ENCODE data around the gene GABRG1.

The GABRG1 gene
- total RNA-seq, result 0 to 0.07 (median 0) reads per million in 3 experiments

DNA sequence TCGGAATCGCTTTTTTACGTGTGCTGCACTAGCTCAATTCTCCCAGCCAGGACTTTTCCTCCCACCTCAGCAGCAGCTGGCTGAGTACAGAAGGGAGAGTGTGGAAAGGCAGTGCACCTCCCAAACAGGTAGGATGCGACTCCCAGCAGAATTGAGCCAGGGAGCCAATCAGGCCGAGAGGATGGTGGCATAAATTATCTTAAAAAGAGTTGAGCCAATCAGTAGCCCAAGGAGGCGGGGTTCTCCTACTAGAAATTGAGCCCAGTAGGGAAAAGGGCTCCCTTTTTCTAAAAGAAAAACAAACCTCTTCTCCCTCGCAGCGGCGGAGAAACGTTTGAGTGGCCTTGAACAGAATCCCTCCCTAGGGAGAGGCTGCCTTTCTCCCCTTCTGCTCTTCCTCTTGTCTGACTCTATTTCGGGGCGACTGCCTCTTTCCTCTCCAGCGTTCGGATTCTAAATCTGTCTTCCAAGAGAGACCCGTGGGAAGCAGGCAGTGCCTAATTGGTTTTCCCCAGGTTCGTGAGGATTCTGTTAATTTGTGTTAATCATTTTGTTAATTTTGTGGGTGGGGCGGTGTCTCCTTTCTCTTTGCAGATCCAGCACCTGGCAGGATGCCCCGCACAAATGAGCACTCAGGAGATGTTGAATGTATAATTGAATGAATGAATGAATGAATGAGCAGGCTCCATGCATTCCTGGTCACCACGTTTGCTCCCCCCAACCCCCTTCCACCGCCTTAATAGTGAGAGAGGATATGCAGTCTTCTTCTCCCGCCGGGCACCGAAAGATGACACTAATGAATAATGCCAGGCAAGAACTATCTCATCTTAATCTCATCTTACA is at the start of gene GABRG1:
Gene GABRG1 (minus strand): TSS at position 142 of the 843 bp plus-strand sequence. CDS start 141 bp downstream, at position 1.
- no peak for DNase-seq

- no peak for DNase-seq
Measured at GRCh38 chr4:46146993-46147392, 23.1 kb upstream of the GABRG1 start.

DNA sequence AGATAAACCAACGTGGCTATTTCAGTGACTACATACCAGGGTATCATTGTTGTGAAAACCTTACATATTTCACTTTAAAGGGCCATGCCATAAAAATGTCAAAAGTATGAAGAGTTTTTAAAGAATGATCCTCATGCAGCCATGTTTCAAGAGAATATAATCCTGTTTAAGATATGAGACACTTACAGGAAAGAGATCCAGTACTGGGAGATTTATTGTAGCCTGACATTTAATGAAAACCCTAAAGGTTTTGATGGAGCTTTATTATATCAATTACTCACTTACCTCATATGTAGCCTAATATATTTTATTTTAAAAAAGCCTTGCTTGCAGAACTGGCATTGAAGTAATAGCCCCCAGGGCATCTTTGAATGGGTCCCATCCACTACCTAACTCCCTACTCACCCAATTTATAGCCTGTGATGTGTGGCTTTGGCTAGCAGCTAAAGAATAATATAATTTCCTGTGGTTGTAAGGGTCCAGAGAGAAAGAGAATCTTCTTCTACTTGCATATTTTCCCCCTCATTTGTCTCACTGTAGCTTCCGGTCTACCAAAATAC is 7.7 kb upstream of the GABRG1 start:
- no peak for DNase-seq

GRCh38 chr4:46124773-46125413 is 1.0 kb upstream of the GABRG1 start:
- no peak for DNase-seq

GRCh38 chr4:46081674-46082073 is 42.2 kb downstream of the GABRG1 start:
- DNase-seq, result no peak

DNA sequence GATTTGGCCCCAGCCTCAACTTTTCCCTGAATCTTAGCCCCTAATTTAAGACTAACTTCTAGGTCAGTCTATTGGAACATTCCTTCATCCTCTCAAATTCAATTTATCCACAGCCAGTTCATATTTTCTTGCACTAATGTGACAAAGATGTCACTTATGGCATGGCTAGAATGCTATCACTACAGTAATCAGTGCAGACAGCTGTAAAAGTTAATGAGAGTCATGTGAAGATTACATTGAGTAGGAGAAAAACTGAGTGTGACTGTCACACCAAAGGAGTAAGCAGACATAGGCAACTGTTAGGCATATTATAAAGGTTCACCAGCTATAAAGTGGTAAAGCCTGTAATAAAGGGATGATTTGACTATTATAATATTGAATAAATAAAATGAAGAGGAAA is 42.6 kb downstream of the GABRG1 start:
- DNase-seq, result no peak

DNA sequence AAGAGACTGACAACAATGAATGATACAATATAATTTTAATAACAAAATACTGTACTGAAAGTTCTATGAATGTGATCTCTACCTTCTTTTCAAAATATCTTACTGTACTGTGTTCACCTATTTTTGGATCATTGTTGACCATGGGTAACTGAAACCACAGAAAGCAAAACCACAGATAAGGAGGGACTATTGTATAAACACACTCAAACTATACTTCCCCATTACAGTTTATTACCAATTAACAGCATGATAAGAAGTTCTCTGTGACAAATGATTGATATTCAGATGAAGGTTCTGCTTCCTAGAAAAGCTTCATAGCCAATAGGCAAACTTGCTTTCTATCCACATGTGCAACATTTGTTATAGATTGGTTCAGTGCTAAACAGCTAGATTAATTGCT is 50.1 kb downstream of the GABRG1 start:
- DNase-seq, result no peak

- DNase-seq, result no peak
Measured at GRCh38 chr4:46051392-46051791, 72.5 kb downstream of the GABRG1 start.

DNA sequence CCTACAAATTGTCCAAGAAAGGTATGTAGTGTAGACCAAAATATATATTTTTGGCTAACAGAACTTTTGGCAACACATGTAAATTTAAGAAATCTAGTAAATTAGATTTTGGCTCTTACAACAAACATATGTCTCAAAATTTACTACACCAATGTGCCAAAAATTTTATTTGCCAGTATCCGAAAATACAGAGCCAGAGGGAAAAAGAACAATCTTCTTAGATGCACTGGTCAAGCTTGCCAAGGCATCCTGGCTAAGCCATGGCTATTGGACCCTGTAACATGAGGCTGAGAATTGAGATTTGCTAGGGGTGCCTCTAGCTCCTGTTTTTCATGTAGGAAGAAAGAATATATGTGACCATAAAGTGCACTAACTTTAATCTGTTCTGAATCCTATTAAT is 91.8 kb downstream of the GABRG1 start:
- no peak for DNase-seq

DNA sequence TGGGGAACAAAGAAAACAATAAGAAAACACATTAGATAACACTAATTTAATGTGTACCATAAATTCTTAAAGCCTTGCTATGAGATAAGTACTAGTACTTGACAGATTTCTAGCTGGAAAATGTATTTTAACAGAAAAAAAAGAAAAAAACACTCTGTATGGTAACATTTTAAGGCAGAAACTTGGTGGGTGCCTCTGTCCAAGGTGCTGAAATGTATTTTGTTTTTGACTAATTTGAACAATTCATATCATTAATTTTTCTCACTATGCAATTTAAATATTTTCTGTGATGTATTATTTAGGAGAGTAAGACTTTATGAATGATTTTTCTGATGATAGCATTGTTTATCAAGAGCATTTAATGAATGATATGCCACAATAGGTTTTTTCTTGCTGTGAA is 107.5 kb downstream of the GABRG1 start:
- DNase-seq, result no peak

DNA sequence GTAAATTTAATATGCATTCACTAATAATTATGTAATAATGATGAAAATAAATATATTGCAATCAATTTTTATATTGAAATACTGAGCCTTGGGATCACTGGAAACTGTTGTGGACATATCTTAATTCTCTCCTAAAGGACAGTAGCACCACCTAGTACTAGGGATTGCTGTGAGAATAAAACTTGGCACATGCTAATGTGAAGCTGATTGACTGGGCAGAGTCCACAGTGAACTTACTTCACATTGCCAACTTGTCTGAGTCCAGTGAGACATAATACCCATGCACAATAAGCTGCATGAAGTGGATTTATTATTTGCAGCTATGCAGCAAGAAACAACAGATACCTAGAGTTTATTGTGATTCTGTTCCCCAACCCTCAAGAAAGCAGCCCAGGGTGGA is 131.1 kb downstream of the GABRG1 start:
- no peak for DNase-seq

DNA sequence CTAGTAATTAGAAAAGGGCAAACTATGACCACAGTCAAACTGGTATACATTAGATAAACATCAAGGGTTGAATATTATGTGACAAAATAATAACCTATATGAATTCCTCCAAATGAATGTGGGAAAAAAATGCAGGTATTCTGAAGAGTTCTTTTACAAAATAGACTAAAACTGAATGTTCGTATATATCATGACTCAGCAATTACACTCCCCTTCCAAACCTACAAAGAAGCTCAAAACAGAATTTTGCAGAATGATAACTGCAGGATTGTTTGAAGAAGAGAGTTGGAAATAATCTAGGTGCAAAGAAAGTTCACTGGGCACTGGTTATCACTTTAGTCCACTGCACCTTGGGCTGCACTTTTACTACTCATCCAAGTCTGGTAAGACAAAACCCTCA is 134.1 kb downstream of the GABRG1 start:
- DNase-seq, result no peak

- DNase-seq, result no peak
Measured at GRCh38 chr4:45987858-45988257, 136.0 kb downstream of the GABRG1 start.
